Astrocyte of the cerebellum (primary cell): ENCODE results near the gene RFESD.
A peak's percentile ranks its signal among the peaks of the same experiment; 100 is the strongest.

Experiments used
- DNase-seq: peaks from one replicate; pipeline ENCODE4 v3.0.0-alpha.2; 2011; ENCODE audit warnings: low read depth
- H3K4me3 ChIP-seq: 2 replicates; pipeline ENCODE4 v1.5.1; 2011; ENCODE audit warnings: mild to moderate bottlenecking, low read depth, low read length, moderate library complexity
- in situ Hi-C: cut with HindIII; loops from 2 replicates; pipeline ENCODE4 v1.10.0; 2017; ENCODE audit warnings: low sequenced_read_pairs
- TF ChIP-seq, protein P1 (sequence below): IDR thresholded peaks from 2 replicates; pipeline ENCODE4 v1.5.1; 2012; ENCODE audit warnings: low read length, low read depth, moderate library complexity, mild to moderate bottlenecking; ENCODE audit errors: missing control alignments

The RFESD gene

DNA sequence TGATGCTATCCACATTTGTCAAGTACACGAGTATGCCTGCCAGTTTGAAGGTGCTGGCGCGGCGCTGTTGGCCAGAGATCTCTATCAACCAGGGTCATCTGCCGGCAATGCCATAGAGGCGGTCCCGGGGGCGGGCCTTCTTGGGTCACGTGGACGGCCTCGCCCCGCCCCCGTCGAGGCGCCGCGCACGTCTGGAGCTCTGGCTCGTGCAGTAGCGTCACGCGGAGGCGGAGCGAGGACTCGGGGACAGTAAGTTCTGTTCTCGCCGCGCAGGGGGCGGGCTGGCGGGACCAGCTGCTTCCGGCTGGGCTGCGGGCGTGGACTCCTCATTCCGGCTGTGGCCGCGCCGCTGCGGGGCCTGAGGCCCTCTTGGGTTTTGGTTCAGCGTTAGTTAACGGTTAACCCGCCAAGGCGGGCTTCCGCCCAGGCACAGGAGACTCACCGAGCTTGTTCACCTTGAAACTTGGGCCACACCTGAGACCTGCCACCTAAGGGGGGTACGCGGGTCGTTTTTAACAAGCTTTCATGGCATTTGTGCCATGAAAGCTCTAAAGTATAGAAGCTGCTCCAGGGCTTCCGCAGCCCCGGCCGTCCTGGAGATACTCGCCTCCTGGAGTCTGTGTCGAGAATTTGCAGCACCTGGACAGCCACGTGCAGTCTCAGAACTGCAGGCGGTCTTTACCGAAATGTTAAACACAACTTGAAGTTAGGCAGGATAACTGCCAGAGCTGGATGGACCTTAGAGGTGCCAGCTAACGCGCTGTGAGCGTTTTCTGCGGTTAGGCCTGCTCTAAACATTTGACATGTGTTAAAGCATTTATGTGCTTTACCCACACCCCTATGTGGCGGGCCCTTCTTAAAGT lies at the start of gene RFESD:
TSS of gene RFESD (plus strand) at position 209 of the 863 bp plus-strand sequence. CDS start 5,495 bp downstream, outside the sequence.
- in situ Hi-C loops, result no loop called here

DNA sequence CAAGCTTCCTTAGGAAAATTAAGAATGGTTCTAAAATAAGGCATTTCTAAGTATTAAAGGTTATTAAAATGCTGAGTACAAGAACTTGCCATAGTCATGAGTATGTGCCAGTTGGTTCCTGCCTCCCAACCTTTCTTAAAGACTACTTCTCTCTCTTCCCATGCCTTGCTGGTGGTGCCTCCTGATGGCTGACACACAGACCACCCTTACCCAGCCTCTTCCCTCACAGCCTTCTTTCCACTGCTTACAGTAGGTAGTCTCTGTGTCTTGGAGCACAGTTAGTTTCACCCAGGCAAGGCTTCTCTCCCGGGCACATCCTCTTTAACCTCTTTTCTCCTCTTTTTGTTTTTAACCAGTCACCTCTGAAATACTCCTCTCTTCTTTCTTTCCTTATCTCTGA lies 47.3 kb upstream of the RFESD start:
- no peak for DNase-seq
- TF ChIP-seq, protein P1, sequence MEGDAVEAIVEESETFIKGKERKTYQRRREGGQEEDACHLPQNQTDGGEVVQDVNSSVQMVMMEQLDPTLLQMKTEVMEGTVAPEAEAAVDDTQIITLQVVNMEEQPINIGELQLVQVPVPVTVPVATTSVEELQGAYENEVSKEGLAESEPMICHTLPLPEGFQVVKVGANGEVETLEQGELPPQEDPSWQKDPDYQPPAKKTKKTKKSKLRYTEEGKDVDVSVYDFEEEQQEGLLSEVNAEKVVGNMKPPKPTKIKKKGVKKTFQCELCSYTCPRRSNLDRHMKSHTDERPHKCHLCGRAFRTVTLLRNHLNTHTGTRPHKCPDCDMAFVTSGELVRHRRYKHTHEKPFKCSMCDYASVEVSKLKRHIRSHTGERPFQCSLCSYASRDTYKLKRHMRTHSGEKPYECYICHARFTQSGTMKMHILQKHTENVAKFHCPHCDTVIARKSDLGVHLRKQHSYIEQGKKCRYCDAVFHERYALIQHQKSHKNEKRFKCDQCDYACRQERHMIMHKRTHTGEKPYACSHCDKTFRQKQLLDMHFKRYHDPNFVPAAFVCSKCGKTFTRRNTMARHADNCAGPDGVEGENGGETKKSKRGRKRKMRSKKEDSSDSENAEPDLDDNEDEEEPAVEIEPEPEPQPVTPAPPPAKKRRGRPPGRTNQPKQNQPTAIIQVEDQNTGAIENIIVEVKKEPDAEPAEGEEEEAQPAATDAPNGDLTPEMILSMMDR, result no peak
- in situ Hi-C loops, result no loop called here
- no peak overlapping the region for H3K4me3 ChIP-seq

More for the DNA sequence above, at the start of gene RFESD:
- TF ChIP-seq, protein P1, result peak; percentile 32
- peak within 1 kb of the TSS; percentile 46 for H3K4me3 ChIP-seq
- DNase-seq, result peak; percentile 80

DNA sequence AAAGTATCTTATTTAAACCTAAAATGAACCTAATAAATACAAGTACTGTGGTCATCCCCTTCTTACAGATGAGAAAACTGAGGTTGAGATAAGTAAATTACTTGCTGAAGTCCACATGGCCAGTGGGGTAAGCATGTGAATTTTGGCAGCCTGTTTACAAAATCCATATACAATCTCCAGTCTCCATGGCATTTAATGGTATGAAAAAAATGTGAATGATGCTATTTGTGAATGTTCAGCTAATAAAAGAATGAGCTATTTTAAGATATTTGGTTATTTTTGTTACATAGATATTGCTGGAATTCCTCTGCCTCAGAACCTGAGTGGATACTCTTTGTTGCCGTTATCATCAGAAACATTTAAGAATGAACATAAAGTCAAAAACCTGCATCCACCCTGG lies 46.0 kb upstream of the RFESD start:
- no peak overlapping the region for H3K4me3 ChIP-seq
- no peak for DNase-seq
- TF ChIP-seq, protein P1, result no peak
- in situ Hi-C loops, result no loop called here

DNA sequence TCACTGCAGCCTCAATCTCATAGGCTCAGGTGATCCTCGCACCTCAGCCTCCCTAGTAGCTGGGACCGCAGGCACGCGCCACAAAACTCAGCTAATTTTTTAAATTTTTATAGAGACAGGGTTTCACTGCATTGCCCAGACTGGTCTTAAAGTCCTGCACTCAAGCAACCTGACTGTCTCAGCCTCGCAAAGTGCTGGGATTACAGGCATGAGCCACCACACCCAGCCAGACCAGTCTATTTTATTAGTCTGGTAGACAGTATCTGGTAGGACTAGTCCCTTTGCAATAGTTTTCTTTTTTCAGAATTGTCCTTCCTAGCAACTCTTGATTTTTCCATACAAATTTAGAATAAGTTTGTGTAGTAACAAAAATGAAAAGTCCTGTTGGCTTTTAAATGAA lies 40.8 kb upstream of the RFESD start:
- TF ChIP-seq, protein P1, result no peak
- H3K4me3 ChIP-seq, result no peak overlapping the region
- in situ Hi-C loops, result no loop called here
- no peak for DNase-seq

DNA sequence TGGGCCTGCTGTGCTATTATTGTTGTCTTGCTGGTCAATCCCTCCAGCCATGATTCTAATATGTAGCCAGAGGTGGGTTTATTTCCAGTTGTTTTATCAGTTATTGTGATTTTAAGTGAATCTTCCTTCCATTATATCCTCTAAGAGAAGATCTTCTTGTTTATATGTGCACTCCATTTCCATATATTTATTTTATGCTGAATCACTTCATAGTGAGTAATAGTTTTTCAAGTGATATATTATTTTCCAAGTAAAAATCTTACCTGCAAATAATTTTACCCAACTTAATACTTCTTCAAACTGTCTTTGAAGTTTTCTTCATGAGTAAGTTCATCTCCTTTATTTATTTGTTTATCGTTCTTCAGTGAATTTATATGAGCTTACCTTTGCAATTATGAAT lies 40.2 kb upstream of the RFESD start:
- no peak overlapping the region for H3K4me3 ChIP-seq
- TF ChIP-seq, protein P1, result no peak
- no peak for DNase-seq
- in situ Hi-C loops, result no loop called here

DNA sequence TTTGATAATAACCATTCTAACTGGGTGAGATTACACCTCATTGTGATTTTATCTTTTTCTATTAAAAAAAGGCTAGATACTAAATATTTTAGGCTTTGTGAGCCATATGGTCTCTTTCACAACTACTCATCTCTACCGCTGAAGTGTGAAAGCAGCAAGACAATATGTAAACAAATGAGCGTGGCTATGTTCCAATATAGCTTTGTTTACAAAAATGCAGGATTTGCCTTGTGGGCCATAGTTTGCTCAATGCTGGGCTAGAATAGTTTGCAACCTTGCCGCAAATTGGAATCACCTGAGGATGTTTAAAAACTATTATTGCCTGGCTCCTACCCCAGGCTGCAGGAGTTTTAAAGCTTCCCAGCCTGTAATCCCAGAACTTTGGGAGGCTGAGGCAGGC lies 36.9 kb upstream of the RFESD start:
- no peak overlapping the region for H3K4me3 ChIP-seq
- no peak for DNase-seq
- TF ChIP-seq, protein P1, result no peak
- in situ Hi-C loops, result no loop called here
